ENCODE measurements around the gene C6orf132. TPM values are rescaled to one million over a fixed set of nuclear protein-coding genes. Genes with fewer than 3 reads are reported as not detected.
"Not testable (repeated sequence)": the region's sequence is repeated elsewhere in the genome, so short reads cannot be mapped to it uniquely, and the experiment has no call there.

C6orf132 gene
- total RNA-seq, 1 donor from 2014 or later: 5.3 TPM

DNA sequence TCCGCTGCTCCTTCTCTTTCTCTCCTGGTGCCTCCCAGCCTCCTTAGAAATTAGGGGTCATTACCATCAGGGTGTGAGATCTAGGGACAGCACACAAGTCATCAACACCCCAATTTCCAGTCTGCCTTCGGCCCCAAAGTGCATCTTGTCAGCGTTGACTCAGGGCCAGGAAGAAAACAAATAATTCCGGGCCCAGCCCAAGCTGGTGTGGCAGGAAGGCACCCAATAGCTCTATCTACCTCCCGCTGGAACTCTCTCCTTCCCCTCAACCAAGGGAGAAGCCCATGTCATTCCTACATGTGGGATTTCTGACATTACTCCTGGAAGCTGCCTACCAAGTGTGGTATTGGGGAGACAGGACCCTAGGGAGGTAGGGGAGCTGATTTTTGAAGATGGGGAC is 11.5 kb upstream of the C6orf132 start:
- H3K4me3 ChIP-seq (ENCODE audit: insufficient read depth, low read depth, low read length): no peak overlapping the region
- no peaks in the 10 kb centered on the region for H3K36me3 ChIP-seq (ENCODE audit: insufficient read depth, low read length)
- no peak overlapping the region for H3K4me2 ChIP-seq (ENCODE audit: low read length)
- H3K9ac ChIP-seq (ENCODE audit: low read length): no peak overlapping the region
- H3K27ac ChIP-seq (ENCODE audit: low read depth, low read length): no peak overlapping the region
- Mint-ChIP-seq H3K27me3 (ENCODE audit: low read depth, unreplicated experiment) (peaks cover 18% of the 10 kb centered on the region), H3K27ac (ENCODE audit: unreplicated experiment) (no peak overlapping the region), H3K36me3 (ENCODE audit: low read depth, unreplicated experiment) (peaks cover 2% of the 10 kb centered on the region), H3K4me1 (ENCODE audit: low read depth, unreplicated experiment) (peaks cover 3% of the 10 kb centered on the region), H3K4me3 (ENCODE audit: unreplicated experiment) (no peak overlapping the region), H3K9me3 (ENCODE audit: unreplicated experiment) (no peaks in the 10 kb centered on the region)
- FAIRE-seq (no peak), DNase-seq (ENCODE audit: low read depth) (no peak)
- no peak overlapping the region for H2AFZ ChIP-seq (ENCODE audit: low read depth, low read length)
- TF ChIP-seq EZH2 (IDR thresholded peaks at IDR 0.05; ENCODE audit: insufficient read depth, low read length): no peak
- no peak for TF ChIP-seq CTCF (IDR thresholded peaks at IDR 0.05; ENCODE audit: insufficient read depth, low read depth, low read length)
- H3K4me1 ChIP-seq (ENCODE audit: insufficient read depth, low read length): peaks cover 5% of the 10 kb centered on the region
- peaks cover 3% of the 10 kb centered on the region for H3K27me3 ChIP-seq (ENCODE audit: insufficient read depth, low read length)
- H3K79me2 ChIP-seq (ENCODE audit: insufficient read depth, low read length): no peaks in the 10 kb centered on the region
- no peaks in the 10 kb centered on the region for H4K20me1 ChIP-seq (ENCODE audit: insufficient read depth, low read length)
- no peaks in the 10 kb centered on the region for H3K9me3 ChIP-seq (ENCODE audit: insufficient read depth, low read depth, low read length)

- DNase-seq (ENCODE audit: low read depth): peak; percentile 9
- not testable (repeated sequence) for H3K4me2 ChIP-seq (ENCODE audit: low read length); H3K79me2 ChIP-seq (ENCODE audit: insufficient read depth, low read length); H3K9me3 Mint-ChIP-seq (ENCODE audit: unreplicated experiment); FAIRE-seq; H3K9ac ChIP-seq (ENCODE audit: low read length); H3K4me1 Mint-ChIP-seq (ENCODE audit: low read depth, unreplicated experiment); H3K4me3 Mint-ChIP-seq (ENCODE audit: unreplicated experiment); H3K27me3 ChIP-seq (ENCODE audit: insufficient read depth, low read length); H3K9me3 ChIP-seq (ENCODE audit: insufficient read depth, low read depth, low read length); H3K27ac ChIP-seq (ENCODE audit: low read depth, low read length); H3K36me3 ChIP-seq (ENCODE audit: insufficient read depth, low read length); H2AFZ ChIP-seq (ENCODE audit: low read depth, low read length); H3K36me3 Mint-ChIP-seq (ENCODE audit: low read depth, unreplicated experiment); H3K27ac Mint-ChIP-seq (ENCODE audit: unreplicated experiment); H3K4me3 ChIP-seq (ENCODE audit: insufficient read depth, low read depth, low read length); H4K20me1 ChIP-seq (ENCODE audit: insufficient read depth, low read length); H3K4me1 ChIP-seq (ENCODE audit: insufficient read depth, low read length)
- H3K27me3 Mint-ChIP-seq (ENCODE audit: low read depth, unreplicated experiment): peaks cover 23% of the 10 kb centered on the region
Measured at GRCh38 chr6:42152528-42153213, 10.3 kb upstream of the C6orf132 start.

DNA sequence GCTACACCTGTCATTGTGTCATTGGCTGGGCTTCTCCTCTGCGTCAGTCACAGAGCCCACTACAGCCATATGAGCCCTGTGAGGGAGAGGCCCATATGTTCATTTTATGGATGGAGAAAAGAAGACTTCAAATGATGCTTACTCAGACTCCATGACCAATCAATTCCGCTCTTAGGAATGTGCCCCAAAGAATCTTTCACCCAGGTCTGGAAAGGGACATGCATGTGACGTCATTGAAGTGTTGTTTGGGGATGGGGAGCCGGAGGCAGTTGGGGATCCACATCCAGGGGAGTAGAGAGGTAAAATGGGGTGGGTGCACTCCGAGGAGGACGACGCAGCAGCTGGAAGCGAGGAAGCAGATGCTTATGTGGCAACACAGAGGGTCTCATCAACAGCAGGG is 9.6 kb upstream of the C6orf132 start:
- H3K9me3 Mint-ChIP-seq (ENCODE audit: unreplicated experiment): no peaks in the 10 kb centered on the region
- H3K27me3 Mint-ChIP-seq (ENCODE audit: low read depth, unreplicated experiment): peaks cover 23% of the 10 kb centered on the region
- peaks cover 4% of the 10 kb centered on the region for H3K4me1 ChIP-seq (ENCODE audit: insufficient read depth, low read length)
- H3K36me3 Mint-ChIP-seq (ENCODE audit: low read depth, unreplicated experiment): peaks cover 2% of the 10 kb centered on the region
- no peak overlapping the region for H3K9ac ChIP-seq (ENCODE audit: low read length)
- peaks cover 2% of the 10 kb centered on the region for H3K27me3 ChIP-seq (ENCODE audit: insufficient read depth, low read length)
- no peak overlapping the region for H3K4me3 ChIP-seq (ENCODE audit: insufficient read depth, low read depth, low read length)
- FAIRE-seq: no peak
- H3K27ac ChIP-seq (ENCODE audit: low read depth, low read length): no peak overlapping the region
- H3K9me3 ChIP-seq (ENCODE audit: insufficient read depth, low read depth, low read length): no peaks in the 10 kb centered on the region
- no peaks in the 10 kb centered on the region for H3K36me3 ChIP-seq (ENCODE audit: insufficient read depth, low read length)
- no peaks in the 10 kb centered on the region for H3K79me2 ChIP-seq (ENCODE audit: insufficient read depth, low read length)
- peaks cover 2% of the 10 kb centered on the region for H3K4me1 Mint-ChIP-seq (ENCODE audit: low read depth, unreplicated experiment)
- no peak overlapping the region for H3K4me2 ChIP-seq (ENCODE audit: low read length)
- H4K20me1 ChIP-seq (ENCODE audit: insufficient read depth, low read length): no peaks in the 10 kb centered on the region
- H2AFZ ChIP-seq (ENCODE audit: low read depth, low read length): no peak overlapping the region
- no peak overlapping the region for H3K4me3 Mint-ChIP-seq (ENCODE audit: unreplicated experiment)
- no peak overlapping the region for H3K27ac Mint-ChIP-seq (ENCODE audit: unreplicated experiment)
- TF ChIP-seq CTCF (IDR thresholded peaks at IDR 0.05; ENCODE audit: insufficient read depth, low read depth, low read length): no peak
- no peak for TF ChIP-seq EZH2 (IDR thresholded peaks at IDR 0.05; ENCODE audit: insufficient read depth, low read length)
- no peak for DNase-seq (ENCODE audit: low read depth)

Data from astrocyte (in vitro differentiated cells and primary cell).